Uterus (tissue), 4 donors: ENCODE measurements around the gene IFT22. TPM values are rescaled to one million over a fixed set of nuclear protein-coding genes. Genes with fewer than 3 reads are reported as not detected.

Experiments used
- small RNA-seq: library from RNA; depleted of rRNA; stranded (forward); fragments of <200 nt; gene quantifications from one replicate; pipeline ENCODE3, GENCODE V24; 2016
- total RNA-seq, 4 donors: library from RNA; depleted of rRNA in 3 of 4; stranded (reverse); fragments of >200 nt in 3 of 4; gene quantifications; one replicate each; pipeline versions ENCODE4 v1.1.0 to v1.2.4, GENCODE V29; 2014 to 2023
- donor health status: DM: yes; HTN: yes; CAD: no.

IFT22 gene
- total RNA-seq, 4 donors from 2014 or later, result 7.1 to 43.5 (median 27.6) TPM

Small RNAs within 50 kb of the gene (small RNA-seq; reads per million reads assigned to genes)
- not detected for gene RNU6-1104P

Other genes with a start within 250 kb of the IFT22 start
- gene TRIM56, start 236.3 kb downstream of the IFT22 start, total RNA-seq, result 10 to 100 TPM in 3 of 4 donors, 1 to 10 TPM in 1; 9.7 to 73.0 (median 26.3) TPM
- 10 to 100 TPM in 1 of 4 donors, 1 to 10 TPM in 2, under 1 TPM in 1; 0.51 to 10.6 (median 5.5) TPM for gene SERPINE1, start 194.7 kb downstream of the IFT22 start, total RNA-seq
- 10 to 100 TPM in 3 of 4 donors, 1 to 10 TPM in 1; 9.2 to 59.6 (median 30.2) TPM for gene AP1S1, start 167.3 kb downstream of the IFT22 start, total RNA-seq
- under 1 TPM in 1 of 4 donors, not detected in 3; 0.14 TPM for gene VGF, start 156.2 kb downstream of the IFT22 start, total RNA-seq
- gene NAT16, start 141.5 kb downstream of the IFT22 start, total RNA-seq, result not detected
- not detected for gene MOGAT3, start 120.8 kb downstream of the IFT22 start, total RNA-seq
- 10 to 100 TPM; 29.2 to 75.4 (median 34.1) TPM for gene PLOD3, start 104.2 kb downstream of the IFT22 start, total RNA-seq
- gene ZNHIT1, start 103.6 kb downstream of the IFT22 start, total RNA-seq, result 10 to 100 TPM; 40.7 to 53.3 (median 52.0) TPM
- gene CLDN15, start 84.0 kb downstream of the IFT22 start, total RNA-seq, result 10 to 100 TPM in 2 of 4 donors, 1 to 10 TPM in 2; 5.6 to 49.4 (median 16.7) TPM
- gene FIS1, start 76.7 kb downstream of the IFT22 start, total RNA-seq, result 100 to 1,000 TPM; 129 to 251 (median 233) TPM
- 10 to 100 TPM in 1 of 4 donors, under 1 TPM in 1, not detected in 2; 0.30 to 11.8 TPM for gene COL26A1, start 41.1 kb upstream of the IFT22 start, total RNA-seq